ENCODE results near the gene TINCR. TPM values are rescaled to one million over a fixed set of nuclear protein-coding genes. Genes with fewer than 3 reads are reported as not detected.
A peak's percentile ranks its signal among the peaks of the same experiment; 100 is the strongest.

Gene TINCR
- total and polyA plus RNA-seq, 2 of the 13 experiments (the other 11 are each of a cell fraction or from before 2014, with no cell fraction given) = 0.17 to 0.33 TPM

- TF ChIP-seq MLXIP (CRISPR knock-in tag; IDR thresholded peaks at IDR 0.05; ENCODE audit: borderline replicate concordance) = no peak
- TF ChIP-seq ZNF768 (CRISPR knock-in tag; IDR thresholded peaks at IDR 0.05) = peak; percentile 75; the same call in 1 of the 2 replicates
- TF ChIP-seq ZNF18 (CRISPR knock-in tag; IDR thresholded peaks at IDR 0.05; ENCODE audit: insufficient replicate concordance) = no peak
- no peak for TF ChIP-seq ZNF652 (CRISPR knock-in tag; IDR thresholded peaks at IDR 0.05; ENCODE audit: borderline replicate concordance, low read depth)
- no peak for TF ChIP-seq ZNF724P (CRISPR knock-in tag; IDR thresholded peaks at IDR 0.05; ENCODE audit: borderline replicate concordance)
- no peak for TF ChIP-seq PCBP1 (IDR thresholded peaks at IDR 0.05; ENCODE audit: borderline replicate concordance, low read depth, low read length)
- TF ChIP-seq ZNF281 (CRISPR knock-in tag; IDR thresholded peaks at IDR 0.05; ENCODE audit: borderline replicate concordance) = no peak
- 0 out of 2 replicates have a peak, but pooled peaks have one; percentile 9 for TF ChIP-seq STAG1 (CRISPR knock-in tag; IDR thresholded peaks at IDR 0.05)
- no peak for TF ChIP-seq CHD2 (IDR thresholded peaks at IDR 0.05; ENCODE audit: low read depth, low read length)
- peak; percentile 57 for TF ChIP-seq CTCF (CRISPR knock-in tag; IDR thresholded peaks at IDR 0.05)
- TF ChIP-seq RORA (CRISPR knock-in tag; IDR thresholded peaks at IDR 0.05) = no peak
- TF ChIP-seq AGO1 (IDR thresholded peaks at IDR 0.05; ENCODE audit: low read depth, low read length, poor library complexity, severe bottlenecking) = no peak
- TF ChIP-seq ZGPAT (CRISPR knock-in tag; IDR thresholded peaks at IDR 0.05) = no peak
Observed at GRCh38 chr19:5534787-5535586, 32.8 kb downstream of the TINCR start (continued).

Data from HepG2 (cell line).